Measurements from ENCODE around the gene TTF1.
"Not testable (repeated sequence)": the region's sequence is repeated elsewhere in the genome, so short reads cannot be mapped to it uniquely, and the experiment has no call there.

TTF1 gene

DNA sequence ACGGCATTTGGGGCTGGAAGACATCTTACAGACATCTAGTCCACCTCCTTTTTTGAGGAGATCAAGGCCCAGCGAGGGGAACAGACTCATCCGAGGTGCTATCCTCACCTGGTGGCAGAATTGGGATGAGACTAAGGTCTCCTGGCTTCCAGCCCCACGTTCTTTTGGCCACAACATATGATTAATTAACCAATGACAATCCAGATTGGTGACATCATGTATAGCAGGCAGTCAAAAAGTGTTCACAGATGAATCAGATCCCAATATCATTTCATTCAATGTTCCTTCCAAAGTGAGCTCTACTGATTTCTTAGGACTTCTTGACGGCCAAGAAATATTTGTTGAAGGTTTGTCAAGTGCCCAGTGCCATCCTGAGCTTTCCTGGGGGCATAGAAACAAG, 7.3 kb upstream of the TTF1 start:
- no peak for DNase-seq (ENCODE audit: low read depth)

DNA sequence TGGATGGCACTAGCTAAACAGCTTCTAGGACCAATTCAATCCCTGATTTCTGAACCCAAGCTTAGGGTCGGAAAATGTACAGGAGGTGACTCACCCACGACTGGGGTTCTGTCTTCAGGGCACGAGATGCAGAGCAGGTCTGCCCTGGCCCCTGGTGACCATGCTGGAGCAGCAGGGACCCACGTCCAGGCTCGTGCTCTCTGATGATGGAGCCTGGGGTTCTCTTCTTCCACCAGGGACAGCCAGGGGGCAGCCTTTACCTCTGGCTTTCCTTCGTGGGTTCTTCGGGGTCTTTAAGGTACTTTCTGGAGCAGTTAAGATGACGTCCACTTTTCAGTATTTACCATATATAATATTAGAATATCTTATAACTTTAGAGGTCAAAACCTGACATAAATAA, 5.4 kb upstream of the TTF1 start:
- no peak for DNase-seq (ENCODE audit: low read depth)

DNA sequence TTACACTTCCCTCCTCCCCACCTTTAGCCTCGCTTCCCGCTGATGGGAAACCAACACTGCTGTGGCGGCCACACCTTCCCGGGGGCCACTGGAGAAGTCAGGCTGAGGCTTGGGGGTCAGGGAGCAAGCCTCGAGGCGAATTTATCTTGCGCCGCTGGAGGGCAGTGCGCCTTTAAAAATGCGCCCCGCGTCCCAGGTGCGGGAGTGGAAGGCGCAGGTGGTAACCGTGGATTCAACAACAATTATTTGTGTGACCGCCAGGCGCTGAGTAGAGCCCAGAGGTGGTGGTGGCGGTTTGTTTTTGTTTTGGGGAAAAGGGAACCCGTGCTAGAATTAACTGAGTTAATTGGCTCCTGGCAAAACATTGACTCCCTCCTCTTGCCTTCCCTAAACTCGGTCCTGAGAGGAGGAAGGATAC, 4.5 kb upstream of the TTF1 start:
- DNase-seq (ENCODE audit: low read depth): peak; percentile 30

DNA sequence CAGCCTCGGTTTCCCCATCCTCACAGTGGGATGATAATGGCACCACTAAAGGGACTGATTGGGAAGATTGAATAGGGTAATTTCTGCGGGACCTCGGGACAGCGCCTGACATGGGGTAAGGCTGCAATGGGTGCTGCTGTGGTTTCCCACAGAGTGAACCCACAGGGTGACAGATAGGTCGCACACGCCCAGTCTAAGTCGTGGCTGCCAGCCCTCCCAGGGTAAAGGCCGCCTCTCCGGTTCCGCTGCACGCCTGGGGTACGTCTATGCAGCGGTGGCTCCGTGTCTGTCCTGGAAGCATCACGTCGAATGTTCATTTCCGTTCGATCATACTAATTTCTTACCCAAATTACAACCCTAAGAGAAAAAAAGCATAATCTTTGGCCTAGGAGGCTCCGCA, 4.0 kb upstream of the TTF1 start:
- DNase-seq (ENCODE audit: low read depth): no peak

DNA sequence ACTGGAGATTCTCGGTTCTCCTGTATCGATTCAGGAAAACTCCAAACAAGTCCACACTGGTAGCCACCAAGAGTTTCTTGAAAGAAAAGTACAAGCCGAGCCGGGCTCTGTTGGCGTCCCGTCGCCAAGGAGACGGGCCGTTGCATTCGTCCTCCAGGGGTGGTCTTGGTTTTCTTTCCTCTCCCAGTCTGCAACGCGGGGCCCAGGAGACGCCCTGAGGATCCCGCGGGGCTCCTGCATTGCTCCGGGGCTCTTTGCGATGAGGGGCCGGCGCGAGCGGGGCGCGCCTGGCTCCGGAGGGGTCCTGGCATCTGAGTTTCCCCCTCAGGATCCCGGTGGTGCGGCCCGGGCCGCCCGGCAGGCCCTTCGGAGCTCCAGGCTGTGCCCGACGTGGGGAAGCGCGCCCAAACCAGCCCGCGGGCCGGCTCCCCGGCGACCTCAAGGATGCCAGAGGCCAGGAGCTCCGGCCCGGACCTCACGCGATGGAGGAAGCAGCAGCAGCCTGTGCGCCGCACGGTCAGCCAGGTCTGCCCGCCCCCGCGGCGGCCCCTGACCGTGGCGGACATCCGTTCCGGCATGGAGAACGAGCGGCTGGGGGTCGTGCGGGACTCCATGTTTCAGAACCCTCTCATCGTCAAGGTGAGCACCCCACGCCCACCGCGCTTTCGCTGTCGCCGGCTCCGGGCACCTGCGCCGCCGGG, 3.3 kb upstream of the TTF1 start, which contains the start of gene CFAP77:
TSS of gene CFAP77 (plus strand) at position 384 of the 701 bp plus-strand sequence. CDS start at position 445, 61 bp downstream.
- DNase-seq (ENCODE audit: low read depth): no peak

DNA sequence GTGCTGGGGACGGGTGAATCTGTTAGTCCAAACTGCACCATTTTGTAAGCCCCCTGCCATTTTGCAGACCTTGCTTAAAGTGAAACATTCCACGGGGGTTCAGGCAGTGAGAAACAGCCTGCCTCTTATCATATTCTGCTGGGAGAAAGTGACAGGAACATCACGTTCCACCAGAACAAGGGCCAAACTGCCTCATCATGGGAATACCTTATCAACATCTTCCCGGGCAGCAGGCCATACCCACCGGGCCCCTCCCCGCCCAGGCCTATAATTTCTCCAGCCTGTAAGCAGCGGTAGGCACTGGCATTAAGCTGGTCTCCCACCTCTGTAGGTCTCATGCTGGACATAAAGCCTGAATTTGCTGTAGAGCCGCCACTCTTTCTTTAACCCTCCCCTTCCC, 1.9 kb upstream of the TTF1 start:
- no peak for DNase-seq (ENCODE audit: low read depth)

DNA sequence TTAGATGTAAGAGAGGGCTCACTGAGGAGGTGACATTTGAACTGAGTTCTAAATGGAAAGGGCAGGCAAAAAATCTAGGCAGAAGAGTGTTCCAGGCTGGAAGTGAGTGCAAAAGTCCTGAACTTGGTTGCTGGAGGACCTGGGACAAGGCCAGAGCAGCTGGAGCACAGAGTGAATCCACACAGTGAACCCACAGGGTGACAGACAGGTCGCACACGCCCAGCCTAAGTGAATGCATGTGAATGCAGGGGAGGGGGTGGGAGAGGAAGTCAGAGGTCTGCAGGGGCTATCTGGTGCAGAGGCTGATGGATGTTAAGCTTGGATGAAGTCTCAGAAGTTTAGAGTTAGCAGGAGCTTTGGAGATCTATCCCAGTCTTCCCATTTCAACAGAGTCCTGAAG, 556 bp upstream of the TTF1 start:
- DNase-seq (ENCODE audit: low read depth): no peak

DNA sequence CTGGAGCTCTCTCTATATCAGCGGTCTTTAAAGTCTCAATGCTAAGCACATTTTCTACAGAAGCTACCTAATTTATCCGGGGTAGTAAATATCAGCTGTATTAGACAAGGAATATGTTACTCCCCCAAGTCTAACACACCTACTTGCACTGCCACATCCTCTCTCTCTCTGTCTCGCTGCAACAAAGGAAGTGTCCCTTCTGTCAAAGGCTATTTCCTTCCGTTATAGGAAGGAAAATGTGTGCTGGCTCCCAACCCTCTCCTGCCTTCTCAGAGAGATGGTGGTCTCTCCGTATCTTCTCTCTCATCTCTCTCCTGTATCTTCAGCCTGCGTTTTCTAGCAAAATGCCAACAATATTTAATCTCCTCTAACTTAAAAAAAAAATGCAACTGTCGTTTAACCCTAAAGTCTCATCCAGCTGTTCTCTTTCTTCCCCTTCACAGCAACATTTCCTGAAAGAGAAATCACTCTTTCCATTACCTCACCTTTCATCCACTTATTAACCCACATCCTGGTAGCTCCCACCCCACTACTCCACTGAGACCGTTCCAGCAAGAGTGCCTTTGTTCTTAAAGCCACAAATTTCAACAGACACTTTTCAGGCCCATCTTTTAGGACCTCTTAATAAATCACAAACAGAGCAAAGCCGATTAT, 2.3 kb downstream of the TTF1 start:
- DNase-seq (ENCODE audit: low read depth): no peak

DNA sequence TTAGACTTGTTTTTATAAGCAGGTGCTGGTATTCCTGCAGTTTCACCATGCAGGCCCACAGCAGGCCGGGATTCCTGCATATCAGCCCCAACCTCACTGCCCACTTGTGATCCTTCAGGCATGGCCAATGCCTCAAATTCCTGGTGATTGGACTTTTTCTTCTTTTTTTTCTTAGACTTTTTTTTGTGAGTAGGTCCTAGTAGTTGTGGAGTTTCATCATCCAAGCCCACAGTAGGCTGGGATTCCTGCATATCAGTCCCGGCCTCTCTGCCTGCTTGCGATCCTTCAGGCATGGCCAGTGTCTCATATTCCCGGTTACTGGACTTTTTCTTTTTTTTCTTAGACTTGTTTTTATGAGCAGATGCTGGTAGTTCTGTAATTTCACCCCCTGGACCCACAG, 4.8 kb downstream of the TTF1 start:
- DNase-seq (ENCODE audit: low read depth): no peak

DNA sequence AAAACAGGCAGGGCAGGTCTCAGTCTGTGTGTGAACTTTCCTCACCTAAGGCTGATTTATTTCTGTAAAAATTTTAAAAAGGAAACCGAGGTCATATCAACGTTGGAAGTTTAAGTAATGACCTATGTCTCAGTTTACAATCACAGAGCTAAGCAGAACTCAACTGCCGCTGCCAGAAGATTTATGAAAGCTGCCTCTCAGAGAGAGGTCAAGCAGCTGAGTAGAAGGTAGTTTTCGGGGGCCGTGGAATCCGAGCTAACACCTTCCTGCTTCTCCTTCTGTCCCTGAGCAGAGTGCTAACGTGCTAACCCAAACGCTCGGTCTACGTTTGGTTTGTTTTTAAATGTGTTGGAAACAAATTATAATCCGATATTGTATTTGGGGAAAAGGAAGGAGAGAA, 11.1 kb downstream of the TTF1 start:
- no peak for DNase-seq (ENCODE audit: low read depth)

DNA sequence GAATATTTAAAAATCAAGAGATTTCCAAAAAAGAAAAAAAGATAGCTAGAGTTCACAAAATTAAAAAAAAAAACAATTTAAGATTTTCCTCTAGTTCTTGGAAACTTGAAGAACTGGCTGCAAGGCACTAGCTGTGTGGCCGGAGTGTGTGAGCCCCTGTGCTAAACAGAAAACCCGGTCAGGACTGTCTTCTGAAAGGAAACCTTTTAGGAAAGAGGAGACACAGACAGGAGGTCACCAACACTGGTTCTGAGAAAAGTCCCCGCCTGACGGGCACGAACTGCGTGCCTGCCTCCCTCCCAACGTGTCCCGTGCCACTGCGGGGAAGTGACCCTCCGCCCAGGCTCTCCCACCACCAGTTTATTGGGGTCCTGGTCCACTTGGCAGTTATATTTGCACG, 15.2 kb downstream of the TTF1 start:
- no peak for DNase-seq (ENCODE audit: low read depth)

DNA sequence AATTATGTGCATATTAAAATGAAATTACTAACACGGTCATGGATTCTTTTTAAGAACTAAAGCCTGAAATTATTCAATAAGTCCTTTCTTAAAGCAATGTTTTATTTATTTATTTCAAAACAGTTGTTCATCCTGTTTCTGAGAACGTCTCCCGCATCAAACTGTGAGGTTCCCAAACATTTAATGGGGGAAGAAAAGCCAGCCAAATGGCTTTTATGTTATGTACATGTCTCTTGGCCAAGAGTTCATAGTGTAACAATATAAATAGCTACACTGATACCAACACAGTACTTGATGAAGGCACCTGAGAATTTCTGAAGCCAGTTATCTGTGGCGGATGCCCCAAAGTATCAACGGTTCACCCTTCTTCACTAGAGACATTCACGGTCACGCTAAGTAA, 15.7 kb downstream of the TTF1 start:
- DNase-seq (ENCODE audit: low read depth): no peak

DNA sequence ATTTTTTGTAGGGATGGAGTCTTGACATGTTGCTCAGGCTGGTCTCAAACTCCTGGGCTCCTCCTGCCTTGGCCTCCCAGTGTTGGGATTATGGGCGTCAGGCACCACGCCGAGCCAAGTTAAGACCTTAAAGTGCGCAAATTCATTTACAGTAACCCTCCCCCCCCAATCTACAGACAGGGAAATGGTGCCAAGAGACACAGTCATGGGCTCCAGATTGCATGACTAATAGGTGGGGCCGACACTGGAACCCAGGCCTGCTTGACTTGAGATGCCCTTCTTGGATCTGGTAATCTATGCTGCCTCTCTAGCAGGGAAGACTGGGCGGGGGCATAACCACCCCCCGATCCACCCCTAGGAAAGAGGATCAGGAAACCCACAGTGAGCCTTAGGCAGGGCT, 19.5 kb downstream of the TTF1 start:
- DNase-seq (ENCODE audit: low read depth): no peak

DNA sequence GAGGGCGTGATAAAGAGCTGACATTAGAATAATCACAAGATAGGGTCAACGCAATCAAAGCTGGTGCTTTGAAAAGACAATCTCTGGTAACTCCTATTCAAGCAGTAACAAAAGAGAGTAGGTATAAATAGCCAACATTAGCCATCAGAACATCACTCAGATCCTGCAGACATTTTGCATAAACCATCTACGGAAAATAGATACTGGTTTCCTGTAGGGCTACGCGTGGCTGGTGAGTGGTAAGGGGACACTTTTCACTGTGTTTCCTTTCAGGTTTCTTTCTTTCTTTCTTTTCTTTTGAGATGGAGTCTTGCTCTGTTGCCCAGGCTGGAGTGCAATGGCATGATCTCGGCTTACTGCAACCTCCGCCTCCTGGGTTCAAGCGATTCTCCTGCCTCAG, 22.3 kb downstream of the TTF1 start:
- DNase-seq (ENCODE audit: low read depth): no peak

DNA sequence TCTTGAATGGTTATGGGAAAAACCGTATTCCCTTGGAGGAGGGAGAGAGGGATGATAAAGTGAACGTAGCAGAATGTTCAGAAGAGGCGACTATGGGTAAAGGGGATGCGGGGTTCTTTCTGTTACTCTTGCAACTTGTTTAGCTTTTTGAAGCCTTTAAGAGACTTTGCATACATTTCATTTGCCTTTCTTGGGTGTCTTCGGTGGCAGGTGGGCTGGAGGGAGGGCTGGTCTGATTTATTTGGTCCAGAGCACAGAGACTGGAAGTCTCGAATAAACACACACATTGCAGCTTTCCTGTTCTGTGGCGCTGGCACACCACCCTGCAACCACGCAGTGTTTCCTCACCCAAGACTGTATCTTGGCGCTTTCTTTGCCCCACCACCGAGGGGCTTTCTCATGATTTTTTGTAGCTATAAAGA, 23.2 kb downstream of the TTF1 start:
- no peak for DNase-seq (ENCODE audit: low read depth)

DNA sequence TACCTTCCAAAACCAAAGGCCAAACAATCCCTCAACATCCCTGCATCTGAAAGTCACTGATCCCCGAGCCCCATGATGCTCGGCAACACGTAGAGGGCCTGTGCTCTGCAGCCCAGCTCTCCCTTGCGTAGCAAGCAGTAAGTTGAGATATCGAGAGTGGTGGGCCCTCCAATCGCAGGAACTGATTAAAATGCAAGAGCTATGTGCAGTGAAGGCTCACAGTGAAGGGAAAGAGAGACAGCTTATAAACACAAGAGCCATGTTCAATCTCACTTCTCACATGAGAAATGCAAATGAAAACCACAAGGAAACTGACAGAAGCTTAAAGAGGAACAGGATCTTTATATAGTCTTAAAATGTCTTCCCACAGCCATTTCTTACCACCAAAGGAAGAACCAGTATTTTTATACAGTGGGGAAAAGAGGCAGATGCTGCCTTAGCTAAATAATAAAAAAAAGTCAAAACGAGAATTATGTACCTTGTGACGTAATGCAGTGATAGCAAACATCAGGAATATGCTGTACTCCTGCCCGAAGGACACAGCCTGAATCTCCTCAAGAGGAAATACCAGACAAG, 24.6 kb downstream of the TTF1 start:
- no peak for DNase-seq (ENCODE audit: low read depth)

DNA sequence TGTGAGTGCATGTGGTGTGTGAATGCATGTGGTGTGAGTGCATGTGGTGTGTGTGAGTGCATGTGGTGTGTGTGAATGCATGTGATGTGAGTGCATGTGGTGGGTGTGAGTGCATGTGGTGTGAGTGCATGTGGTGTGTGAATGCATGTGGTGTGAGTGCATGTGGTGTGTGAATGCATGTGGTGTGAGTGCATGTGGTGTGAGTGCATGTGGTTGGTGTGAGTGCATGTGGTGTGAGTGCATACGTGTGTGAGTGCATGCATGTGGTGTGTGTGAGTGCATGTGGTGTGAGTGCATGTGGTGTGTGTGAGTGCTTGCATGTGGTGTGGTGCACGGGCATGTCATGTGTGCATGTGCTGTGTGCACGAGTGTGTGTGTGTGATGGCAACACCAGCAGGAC, 28.2 kb downstream of the TTF1 start:
- DNase-seq (ENCODE audit: low read depth): not testable (repeated sequence)

DNA sequence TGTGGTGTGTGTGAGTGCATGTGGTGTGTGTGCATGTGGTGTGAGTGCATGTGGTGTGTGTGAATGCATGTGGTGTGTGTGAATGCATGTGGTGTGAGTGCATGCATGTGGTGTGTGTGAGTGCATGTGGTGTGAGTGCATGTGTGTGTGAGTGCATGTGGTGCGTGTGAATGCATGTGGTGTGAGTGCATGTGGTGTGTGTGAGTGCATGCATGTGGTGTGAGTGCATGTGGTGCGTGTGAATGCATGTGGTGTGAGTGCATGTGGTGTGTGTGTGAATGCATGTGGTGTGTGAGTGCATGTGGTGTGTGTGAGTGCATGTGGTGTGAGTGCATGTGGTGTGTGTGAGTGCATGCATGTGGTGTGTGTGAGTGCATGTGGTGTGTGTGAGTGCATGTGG, 28.9 kb downstream of the TTF1 start:
- DNase-seq (ENCODE audit: low read depth): not testable (repeated sequence)

DNA sequence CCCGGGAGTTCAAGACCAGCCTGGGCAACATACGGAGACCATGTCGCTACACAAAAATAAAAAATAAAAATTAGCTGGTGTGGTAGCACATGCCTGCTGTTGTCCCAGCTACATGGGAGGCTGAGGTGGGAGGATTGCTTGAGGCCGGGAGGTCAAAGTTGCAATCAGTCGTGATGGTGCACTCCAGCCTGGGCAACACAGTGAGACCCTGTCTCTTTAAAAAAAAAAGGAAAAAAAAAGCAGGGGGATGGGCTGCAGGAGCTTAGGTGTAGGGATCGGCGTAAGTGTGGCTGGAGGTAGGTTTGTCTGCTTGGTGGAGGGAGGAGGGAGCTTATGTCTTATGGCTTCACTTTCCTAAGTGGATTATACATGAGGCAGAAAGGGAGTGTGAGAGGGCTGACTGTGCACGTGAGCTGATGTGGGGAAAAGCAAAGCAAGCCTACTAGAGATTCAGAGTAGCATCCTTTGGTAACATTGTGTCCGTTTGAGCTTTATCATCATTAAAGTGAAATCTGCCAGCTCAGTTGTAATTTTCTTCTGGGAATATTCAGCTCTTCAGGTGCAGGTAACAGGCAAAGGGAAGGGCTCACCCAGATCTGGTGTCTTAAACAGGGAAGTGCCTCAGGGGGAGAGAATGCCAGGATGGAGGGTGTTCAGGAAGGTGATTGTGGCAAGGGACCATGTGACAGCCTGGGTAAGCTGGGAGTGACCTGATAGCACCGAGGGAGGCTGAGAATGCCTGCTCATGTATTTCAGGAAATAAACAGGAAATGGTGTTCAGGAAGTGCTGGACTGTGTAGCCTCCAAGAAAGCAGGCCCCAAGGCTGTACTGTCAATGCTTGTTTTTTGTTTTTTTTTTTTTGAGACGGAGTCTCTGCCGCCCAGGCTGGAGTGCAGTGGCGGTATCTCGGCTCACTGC, 34.2 kb downstream of the TTF1 start:
- DNase-seq (ENCODE audit: low read depth): no peak

DNA sequence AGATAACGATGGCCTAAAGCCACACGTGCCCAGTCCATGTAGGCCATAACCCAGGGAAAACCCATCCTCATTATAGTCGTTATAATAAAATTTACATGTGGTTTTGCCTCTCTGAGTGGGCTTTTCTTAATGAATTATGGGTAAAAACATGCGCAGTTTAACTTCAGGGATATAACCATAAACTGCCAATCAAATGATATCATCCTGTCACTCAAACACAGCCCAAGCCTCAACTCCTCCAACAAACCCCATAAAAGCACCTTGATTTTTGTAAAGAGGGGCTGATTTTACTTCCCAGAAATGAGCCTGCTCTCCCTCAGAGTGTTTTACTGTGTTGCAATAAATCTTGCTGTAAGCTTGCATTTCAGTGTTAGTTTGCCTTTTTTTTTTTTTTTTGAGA, 36.0 kb downstream of the TTF1 start:
- no peak for DNase-seq (ENCODE audit: low read depth)

DNA sequence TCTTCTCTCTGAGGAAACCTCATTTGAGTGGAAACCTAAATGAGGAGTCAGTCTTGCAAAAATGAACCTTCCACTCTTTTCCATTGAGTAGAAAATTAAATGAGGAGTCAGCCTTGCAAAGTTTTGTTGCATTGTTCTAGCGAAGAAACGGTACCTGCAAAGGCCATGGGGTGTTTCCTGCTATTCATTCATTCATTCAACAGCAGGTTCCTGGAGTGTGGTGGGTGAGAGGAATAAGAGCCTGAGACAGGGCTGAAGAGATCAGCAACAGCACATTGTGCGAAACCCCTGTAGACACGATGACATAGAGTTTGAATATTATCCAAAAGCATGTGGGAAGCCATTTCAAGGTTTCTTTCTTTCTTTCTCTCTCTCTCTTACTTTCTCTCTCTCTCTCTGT, 37.2 kb downstream of the TTF1 start:
- no peak for DNase-seq (ENCODE audit: low read depth)

DNA sequence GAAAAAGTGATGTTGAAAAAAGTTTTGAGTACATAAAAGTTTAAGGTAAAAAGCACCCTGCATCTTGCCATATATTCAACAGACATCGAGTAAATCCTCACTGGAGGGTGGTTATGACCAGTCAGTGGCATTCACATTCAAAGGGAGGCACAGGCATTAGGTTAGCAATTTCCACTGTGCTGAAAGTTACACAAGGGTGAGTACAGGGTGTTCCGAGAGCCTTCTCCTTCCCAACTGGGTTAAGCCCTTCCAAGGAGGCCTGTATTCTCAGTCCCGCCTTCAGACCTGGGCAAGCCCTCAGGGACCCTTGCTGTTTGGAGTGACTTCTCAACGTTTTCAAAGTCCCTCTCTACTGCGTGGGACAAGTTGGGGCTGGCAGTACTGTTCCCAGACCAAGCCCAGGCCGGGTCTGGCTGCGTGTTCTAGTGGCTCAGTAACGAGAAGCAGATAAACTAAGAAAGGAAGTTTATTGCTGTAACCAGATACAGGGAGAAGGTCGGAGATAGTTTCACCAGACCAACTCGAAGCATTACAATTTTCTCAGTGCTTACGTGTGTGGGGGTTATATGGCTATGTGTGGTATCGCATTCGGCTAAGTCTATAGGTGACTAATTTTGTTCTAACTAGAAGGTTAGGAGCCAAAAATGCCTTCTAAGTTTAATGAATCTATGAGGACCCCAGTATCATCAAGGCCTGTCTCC, 38.9 kb downstream of the TTF1 start:
- no peak for DNase-seq (ENCODE audit: low read depth)

Measured in stimulated activated CD8-positive, alpha-beta memory T cell treated with anti-CD3 and anti-CD28 coated beads, Interleukin-7, amount 100 ng/mL, for 24 hours (primary cell).